Measurements from ENCODE around the gene PAIP1.

Gene PAIP1

GRCh38 chr5:43483298-43484105 is 73.4 kb downstream of the PAIP1 start, which contains the start of gene TMEM267:
TSS of gene TMEM267 (minus strand) at chr5:43483865. CDS start at chr5:43453969, 29,896 bp downstream.
- in situ Hi-C loops (cut with HindIII; ENCODE audit: low sequenced_read_pairs) = no loop called here
- no peak for TF ChIP-seq CTCF (IDR thresholded peaks at IDR 0.05; ENCODE audit: low read depth, low read length)
- peak within 1 kb of the TSS; percentile 92 for H3K4me3 ChIP-seq (ENCODE audit: low read depth, low read length)
- peak; percentile 97 for DNase-seq (ENCODE audit: low read depth, low spot score)

- H3K4me3 ChIP-seq (ENCODE audit: low read depth, low read length) = peak overlapping the region; percentile 92
- peak; percentile 33 for DNase-seq (ENCODE audit: low read depth, low spot score)
- in situ Hi-C loops (cut with HindIII; ENCODE audit: low sequenced_read_pairs) = no loop called here
- no peak for TF ChIP-seq CTCF (IDR thresholded peaks at IDR 0.05; ENCODE audit: low read depth, low read length)
These were observed 74.2 kb downstream of the PAIP1 start for GRCh38 chr5:43482490-43483297.
